ENCODE measurements around the gene SLC37A3.

SLC37A3 gene

DNA sequence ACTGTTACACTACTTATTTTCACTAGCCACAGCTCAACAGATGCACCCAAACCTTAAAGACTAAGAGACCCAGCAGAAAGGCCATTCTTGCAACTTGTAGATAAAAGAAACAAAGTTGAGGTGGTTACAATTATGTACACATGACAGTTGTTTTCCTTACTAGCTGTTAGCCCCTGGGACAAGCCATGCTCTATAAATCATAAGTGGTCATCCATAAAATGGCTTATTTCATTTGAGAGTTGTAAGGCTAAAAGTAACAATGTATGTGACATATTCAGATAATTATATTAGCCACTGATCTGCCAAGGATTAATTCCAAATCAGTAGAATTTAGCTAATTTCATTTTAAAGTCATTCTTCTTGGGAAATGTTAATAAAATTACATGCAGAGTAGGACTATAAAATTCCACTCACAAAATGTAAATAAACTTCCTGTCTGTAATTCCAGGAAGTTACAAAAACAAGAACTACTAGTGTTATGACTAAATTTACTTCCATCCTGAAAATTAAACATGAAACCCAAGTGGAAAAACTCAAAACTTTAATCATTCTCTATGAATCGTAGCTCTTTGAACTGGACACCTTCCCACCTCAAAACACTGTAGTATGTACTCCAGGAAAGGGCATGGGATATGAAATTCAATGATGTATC, 13.3 kb downstream of the SLC37A3 start:
- H3K4me3 ChIP-seq (ENCODE audit: insufficient read depth in 1 of 2, low read depth in 1 of 2, low read length in 2 of 2): no peak overlapping the region
- no peak overlapping the region for H3K23ac ChIP-seq (ENCODE audit: low read length in 2 of 2)
- no CpG with 5 or more reads among the region's 1 CpG for WGBS
- H3K27me3 ChIP-seq (ENCODE audit: control insufficient read depth in 1 of 2, insufficient read depth in 1 of 2, low read length in 2 of 2): no peaks in the 10 kb centered on the region
- H4K8ac ChIP-seq (ENCODE audit: low read length): no peak overlapping the region
- no peak overlapping the region for H2BK12ac ChIP-seq (ENCODE audit: low read length in 2 of 2)
- no peak overlapping the region for H3K4me2 ChIP-seq (ENCODE audit: low read length, poor library complexity, severe bottlenecking)
- no peak overlapping the region for H4K91ac ChIP-seq (ENCODE audit: low read length)
- peaks cover 22% of the 10 kb centered on the region for H3K79me1 ChIP-seq (replicated peaks; ENCODE audit: low read length, poor library complexity, severe bottlenecking)
- H3K4ac ChIP-seq (ENCODE audit: low read depth in 1 of 2, low read length in 2 of 2): no peak overlapping the region
- H3K9ac ChIP-seq (ENCODE audit: low read length): no peak overlapping the region
- H3K9me3 ChIP-seq (ENCODE audit: control insufficient read depth, low read length): no peaks in the 10 kb centered on the region
- H2AK5ac ChIP-seq (ENCODE audit: low read length, severe bottlenecking): no peak overlapping the region
- no peak overlapping the region for H2AFZ ChIP-seq (ENCODE audit: low read depth, low read length)
- no peak overlapping the region for H2BK5ac ChIP-seq (ENCODE audit: low read depth, low read length, poor library complexity, severe bottlenecking)
- H2BK120ac ChIP-seq (ENCODE audit: low read depth, low read length): no peak overlapping the region
- no peak overlapping the region for H3K18ac ChIP-seq (ENCODE audit: low read depth in 1 of 2, low read length in 2 of 2)
- no peak overlapping the region for H3K14ac ChIP-seq (ENCODE audit: low read length in 2 of 2)
- H3K36me3 ChIP-seq (ENCODE audit: control insufficient read depth in 1 of 2, insufficient read depth in 2 of 2, low read depth in 1 of 2, low read length in 2 of 2): peaks cover 23% of the 10 kb centered on the region in 2 experiments
- DNase-seq: no peak
- H3K27ac ChIP-seq (ENCODE audit: low read length, poor library complexity, severe bottlenecking): no peak overlapping the region
- peaks cover 2% of the 10 kb centered on the region for H3K4me1 ChIP-seq (ENCODE audit: control insufficient read depth, insufficient read depth, low read depth, low read length)
- H2BK15ac ChIP-seq (ENCODE audit: low read depth, poor library complexity, severe bottlenecking): no peak overlapping the region

DNA sequence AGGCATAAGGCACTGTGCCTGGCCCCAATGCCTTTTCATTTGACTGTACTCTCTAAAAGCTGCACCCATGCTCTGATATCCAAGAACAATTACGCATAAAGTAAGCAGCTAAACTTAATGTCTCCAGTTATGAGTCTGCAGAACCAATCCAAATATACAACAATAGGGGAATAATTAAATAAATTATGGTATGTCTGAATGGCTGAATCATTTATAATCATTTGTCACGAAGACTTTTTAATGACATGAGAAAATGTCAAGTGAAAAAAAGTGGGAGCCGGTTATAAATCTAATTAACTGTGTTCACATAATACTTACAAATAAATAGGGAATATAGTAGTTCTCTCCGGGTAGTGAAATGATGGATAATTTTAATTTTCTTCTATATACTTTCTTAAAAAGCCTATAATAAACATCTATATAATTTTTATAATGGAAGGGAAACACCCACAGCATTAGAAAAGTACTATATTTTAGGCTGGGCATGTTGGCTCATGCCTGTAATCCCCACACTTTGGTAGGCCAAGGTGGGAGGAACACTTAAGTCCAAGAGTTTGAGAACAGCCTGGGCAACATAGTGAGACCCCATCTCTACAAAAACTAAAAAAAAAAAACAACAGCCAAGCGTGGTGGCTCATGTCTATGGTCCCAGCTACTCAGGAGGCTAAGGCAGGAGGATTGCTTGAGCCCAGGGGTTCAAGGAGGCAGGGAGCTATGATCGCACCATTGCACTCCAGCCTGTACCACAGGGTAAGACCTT, 14.2 kb downstream of the SLC37A3 start:
- Histone ChIP-seq H3K4me3 (ENCODE audit: insufficient read depth in 1 of 2, low read depth in 1 of 2, low read length in 2 of 2) (no peak overlapping the region), H3K4ac (ENCODE audit: low read depth in 1 of 2, low read length in 2 of 2) (no peak overlapping the region), H4K8ac (ENCODE audit: low read length) (no peak overlapping the region), H3K14ac (ENCODE audit: low read length in 2 of 2) (no peak overlapping the region), H3K27me3 (ENCODE audit: control insufficient read depth in 1 of 2, insufficient read depth in 1 of 2, low read length in 2 of 2) (no peaks in the 10 kb centered on the region), H2BK12ac (ENCODE audit: low read length in 2 of 2) (no peak overlapping the region), H3K18ac (ENCODE audit: low read depth in 1 of 2, low read length in 2 of 2) (no peak overlapping the region), H3K4me2 (ENCODE audit: low read length, poor library complexity, severe bottlenecking) (no peak overlapping the region), H3K36me3 (ENCODE audit: control insufficient read depth in 1 of 2, insufficient read depth in 2 of 2, low read depth in 1 of 2, low read length in 2 of 2) (peaks cover 26 to 31% of the 10 kb centered on the region in 2 experiments), H2BK120ac (ENCODE audit: low read depth, low read length) (no peak overlapping the region), H3K9me3 (ENCODE audit: control insufficient read depth, low read length) (no peaks in the 10 kb centered on the region), H4K91ac (ENCODE audit: low read length) (no peak overlapping the region), H3K79me1 (replicated peaks; ENCODE audit: low read length, poor library complexity, severe bottlenecking) (peaks cover 21% of the 10 kb centered on the region), H2AK5ac (ENCODE audit: low read length, severe bottlenecking) (no peak overlapping the region), H3K23ac (ENCODE audit: low read length in 2 of 2) (no peak overlapping the region), H2AFZ (ENCODE audit: low read depth, low read length) (no peak overlapping the region), H2BK15ac (ENCODE audit: low read depth, poor library complexity, severe bottlenecking) (no peak overlapping the region), H3K4me1 (ENCODE audit: control insufficient read depth, insufficient read depth, low read depth, low read length) (peaks cover 2% of the 10 kb centered on the region), H3K9ac (ENCODE audit: low read length) (no peak overlapping the region), H2BK5ac (ENCODE audit: low read depth, low read length, poor library complexity, severe bottlenecking) (no peak overlapping the region), H3K27ac (ENCODE audit: low read length, poor library complexity, severe bottlenecking) (no peak overlapping the region)
- DNase-seq: no peak
- WGBS: 100% methylated on average over 3 of the region's 6 CpGs

DNA sequence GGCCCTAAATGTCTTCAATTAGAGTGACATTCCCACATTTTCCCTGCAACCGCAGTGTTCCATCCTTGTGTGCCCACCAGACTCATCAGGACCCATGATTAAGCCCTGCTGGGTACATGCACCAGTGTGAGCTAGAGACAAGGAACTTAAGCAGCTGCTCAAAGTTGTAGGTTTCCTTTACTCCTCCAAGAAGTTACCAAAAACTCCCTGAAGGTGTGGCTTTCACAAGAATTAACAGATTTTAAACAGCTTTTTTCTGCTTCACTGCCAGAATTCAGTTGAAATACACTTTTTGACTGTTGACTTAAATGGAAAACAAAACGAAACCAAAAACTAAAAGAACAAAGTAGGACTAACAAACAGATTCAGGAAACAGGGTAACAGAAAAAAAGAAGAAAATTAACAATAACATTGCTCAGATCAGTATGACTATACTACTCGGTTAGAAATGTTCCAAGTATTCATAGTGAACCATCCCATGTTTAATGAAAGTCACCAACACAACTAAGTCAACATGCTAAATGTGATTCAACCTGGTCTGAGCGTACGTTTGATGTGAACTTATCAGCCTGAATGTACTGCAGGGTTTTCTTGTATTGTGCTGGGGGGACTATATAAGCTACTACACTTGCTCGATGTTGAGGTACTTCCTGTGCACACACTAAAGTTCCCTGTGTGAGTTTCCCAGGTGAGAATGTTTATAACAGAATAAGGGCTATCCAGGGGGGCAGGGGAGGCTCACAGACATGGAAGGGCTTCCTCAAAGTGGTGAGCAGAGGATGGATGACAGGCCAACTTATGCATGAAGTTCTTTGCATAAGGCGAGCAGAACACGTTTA, 22.2 kb downstream of the SLC37A3 start:
- no peak overlapping the region for H2BK15ac ChIP-seq (ENCODE audit: low read depth, poor library complexity, severe bottlenecking)
- no peak overlapping the region for H3K23ac ChIP-seq (ENCODE audit: low read length in 2 of 2)

DNA sequence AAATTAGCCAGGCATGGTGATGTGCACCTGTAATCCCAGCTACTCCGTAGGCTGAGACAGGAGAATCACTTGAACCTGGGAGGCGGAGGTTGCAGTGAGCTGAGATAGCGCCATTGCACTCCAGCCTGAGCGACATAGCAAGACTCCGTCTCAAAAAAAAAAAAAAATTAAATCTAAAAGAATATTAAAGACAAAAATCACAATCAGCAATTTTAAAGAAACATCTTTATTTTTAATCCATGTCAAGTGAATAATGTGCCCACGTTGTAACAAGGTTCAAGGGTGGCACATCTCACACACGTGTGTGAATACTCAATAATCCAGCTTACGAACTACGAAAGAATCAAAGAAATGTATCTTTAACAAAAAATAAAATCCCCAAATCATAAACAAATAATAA, 23.0 kb downstream of the SLC37A3 start:
- Histone ChIP-seq H2BK12ac (ENCODE audit: low read length in 2 of 2) (no peak overlapping the region), H3K4ac (ENCODE audit: low read depth in 1 of 2, low read length in 2 of 2) (no peak overlapping the region), H4K91ac (ENCODE audit: low read length) (no peak overlapping the region), H2BK5ac (ENCODE audit: low read depth, low read length, poor library complexity, severe bottlenecking) (no peak overlapping the region), H2BK120ac (ENCODE audit: low read depth, low read length) (no peak overlapping the region), H2BK15ac (ENCODE audit: low read depth, poor library complexity, severe bottlenecking) (no peak overlapping the region), H3K18ac (ENCODE audit: low read depth in 1 of 2, low read length in 2 of 2) (no peak overlapping the region), H3K4me3 (ENCODE audit: insufficient read depth in 1 of 2, low read depth in 1 of 2, low read length in 2 of 2) (no peak overlapping the region), H2AK5ac (ENCODE audit: low read length, severe bottlenecking) (no peak overlapping the region), H3K27ac (ENCODE audit: low read length, poor library complexity, severe bottlenecking) (no peak overlapping the region), H3K9me3 (ENCODE audit: control insufficient read depth, low read length) (no peaks in the 10 kb centered on the region), H3K14ac (ENCODE audit: low read length in 2 of 2) (no peak overlapping the region), H2AFZ (ENCODE audit: low read depth, low read length) (no peak overlapping the region), H3K27me3 (ENCODE audit: control insufficient read depth in 1 of 2, insufficient read depth in 1 of 2, low read length in 2 of 2) (no peaks in the 10 kb centered on the region), H4K8ac (ENCODE audit: low read length) (no peak overlapping the region), H3K4me1 (ENCODE audit: control insufficient read depth, insufficient read depth, low read depth, low read length) (no peaks in the 10 kb centered on the region), H3K79me1 (replicated peaks; ENCODE audit: low read length, poor library complexity, severe bottlenecking) (peaks cover 12% of the 10 kb centered on the region), H3K9ac (ENCODE audit: low read length) (no peak overlapping the region), H3K4me2 (ENCODE audit: low read length, poor library complexity, severe bottlenecking) (no peak overlapping the region), H3K36me3 (ENCODE audit: control insufficient read depth in 1 of 2, insufficient read depth in 2 of 2, low read depth in 1 of 2, low read length in 2 of 2) (peaks cover 21 to 36% of the 10 kb centered on the region in 2 experiments), H3K23ac (ENCODE audit: low read length in 2 of 2) (no peak overlapping the region)
- 97% methylated on average over 7 of the region's 9 CpGs for WGBS
- no peak for DNase-seq

More for the DNA sequence above, 22.2 kb downstream of the SLC37A3 start:
- no peak overlapping the region for H3K18ac ChIP-seq (ENCODE audit: low read depth in 1 of 2, low read length in 2 of 2)
- peaks cover 8% of the 10 kb centered on the region for H3K79me1 ChIP-seq (replicated peaks; ENCODE audit: low read length, poor library complexity, severe bottlenecking)
- no peak overlapping the region for H2BK12ac ChIP-seq (ENCODE audit: low read length in 2 of 2)
- H3K9me3 ChIP-seq (ENCODE audit: control insufficient read depth, low read length): no peaks in the 10 kb centered on the region
- H3K4me1 ChIP-seq (ENCODE audit: control insufficient read depth, insufficient read depth, low read depth, low read length): no peaks in the 10 kb centered on the region
- WGBS: 98% methylated on average over 8 of the region's 8 CpGs
- no peak overlapping the region for H2AFZ ChIP-seq (ENCODE audit: low read depth, low read length)
- DNase-seq: no peak
- H2BK5ac ChIP-seq (ENCODE audit: low read depth, low read length, poor library complexity, severe bottlenecking): no peak overlapping the region
- H3K9ac ChIP-seq (ENCODE audit: low read length): no peak overlapping the region
- H2AK5ac ChIP-seq (ENCODE audit: low read length, severe bottlenecking): no peak overlapping the region
- no peak overlapping the region for H3K14ac ChIP-seq (ENCODE audit: low read length in 2 of 2)
- H2BK120ac ChIP-seq (ENCODE audit: low read depth, low read length): no peak overlapping the region
- no peak overlapping the region for H4K91ac ChIP-seq (ENCODE audit: low read length)
- H3K4me2 ChIP-seq (ENCODE audit: low read length, poor library complexity, severe bottlenecking): no peak overlapping the region
- H3K36me3 ChIP-seq (ENCODE audit: control insufficient read depth in 1 of 2, insufficient read depth in 2 of 2, low read depth in 1 of 2, low read length in 2 of 2): peaks cover 28 to 40% of the 10 kb centered on the region in 2 experiments
- no peaks in the 10 kb centered on the region for H3K27me3 ChIP-seq (ENCODE audit: control insufficient read depth in 1 of 2, insufficient read depth in 1 of 2, low read length in 2 of 2)
- no peak overlapping the region for H3K4ac ChIP-seq (ENCODE audit: low read depth in 1 of 2, low read length in 2 of 2)
- H3K4me3 ChIP-seq (ENCODE audit: insufficient read depth in 1 of 2, low read depth in 1 of 2, low read length in 2 of 2): no peak overlapping the region
- H3K27ac ChIP-seq (ENCODE audit: low read length, poor library complexity, severe bottlenecking): no peak overlapping the region
- H4K8ac ChIP-seq (ENCODE audit: low read length): no peak overlapping the region

Data from mesenchymal stem cell (in vitro differentiated cells and primary cell).